ENCODE results near the gene CGRRF1.

Gene CGRRF1

GRCh38 chr14:54501480-54501879, 8.2 kb upstream of the CGRRF1 start:
- no peak overlapping the region for H3K27ac ChIP-seq
- TF ChIP-seq ZFX (IDR thresholded peaks at IDR 0.05; ENCODE audit: borderline replicate concordance) (no peak), CTCF (IDR thresholded peaks at IDR 0.05) (no peak)

GRCh38 chr14:54502602-54503001, 7.1 kb upstream of the CGRRF1 start:
- no peak overlapping the region for H3K27ac ChIP-seq
- TF ChIP-seq ZFX (IDR thresholded peaks at IDR 0.05; ENCODE audit: borderline replicate concordance) (no peak), CTCF (IDR thresholded peaks at IDR 0.05) (no peak)

- no peak overlapping the region for H3K27ac ChIP-seq
- TF ChIP-seq CTCF (IDR thresholded peaks at IDR 0.05) (peak; percentile 71), ZFX (IDR thresholded peaks at IDR 0.05; ENCODE audit: borderline replicate concordance) (no peak)
These were observed 6.2 kb upstream of the CGRRF1 start for GRCh38 chr14:54503486-54503885.

- no peak overlapping the region for H3K27ac ChIP-seq
- no peak for TF ChIP-seq CTCF (IDR thresholded peaks at IDR 0.05)
- TF ChIP-seq ZFX (IDR thresholded peaks at IDR 0.05; ENCODE audit: borderline replicate concordance), result no peak
These were observed 2.7 kb downstream of the CGRRF1 start for GRCh38 chr14:54512393-54512792.

- TF ChIP-seq CTCF (IDR thresholded peaks at IDR 0.05) (no peak), ZFX (IDR thresholded peaks at IDR 0.05; ENCODE audit: borderline replicate concordance) (no peak)
- H3K27ac ChIP-seq, result no peak overlapping the region
These were observed 6.0 kb downstream of the CGRRF1 start for GRCh38 chr14:54515670-54516069.

GRCh38 chr14:54516709-54517108, 7.0 kb downstream of the CGRRF1 start:
- H3K27ac ChIP-seq, result no peak overlapping the region
- no peak for TF ChIP-seq ZFX (IDR thresholded peaks at IDR 0.05; ENCODE audit: borderline replicate concordance)
- no peak for TF ChIP-seq CTCF (IDR thresholded peaks at IDR 0.05)

- H3K27ac ChIP-seq, result no peak overlapping the region
- TF ChIP-seq ZFX (IDR thresholded peaks at IDR 0.05; ENCODE audit: borderline replicate concordance) (no peak), CTCF (IDR thresholded peaks at IDR 0.05) (no peak)
These were observed 14.7 kb downstream of the CGRRF1 start for GRCh38 chr14:54524410-54524809.
